NCI-H2107 treated with DMSO at 0.1 percent for 48 hours (cell line): ENCODE results near the gene WASF3.
"Not testable (repeated sequence)": the region's sequence is repeated elsewhere in the genome, so short reads cannot be mapped to it uniquely, and the experiment has no call there.

Experiments used
- DNase-seq: peaks from one replicate; lab custom pipeline; 2025; ENCODE audit not compliant: unreplicated experiment; lab: John Stamatoyannopoulos, UW

WASF3 gene

GRCh38 chr13:26709461-26709860, 152.0 kb downstream of the WASF3 start:
- DNase-seq: no peak

GRCh38 chr13:26710166-26710565, 152.7 kb downstream of the WASF3 start:
- DNase-seq: no peak

- no peak for DNase-seq
Observed at GRCh38 chr13:26711211-26711610, 153.7 kb downstream of the WASF3 start.

GRCh38 chr13:26713341-26713740, 155.9 kb downstream of the WASF3 start:
- no peak for DNase-seq

- no peak for DNase-seq
Observed at GRCh38 chr13:26716984-26717383, 159.5 kb downstream of the WASF3 start.

- no peak for DNase-seq
Observed at GRCh38 chr13:26718146-26718545, 160.7 kb downstream of the WASF3 start.

- DNase-seq: no peak
Observed at GRCh38 chr13:26718872-26719271, 161.4 kb downstream of the WASF3 start.

GRCh38 chr13:26719356-26719945, 162.0 kb downstream of the WASF3 start:
- DNase-seq: peak; percentile 19

GRCh38 chr13:26721251-26722121, 164.0 kb downstream of the WASF3 start:
- DNase-seq: no peak

GRCh38 chr13:26722321-26722720, 164.8 kb downstream of the WASF3 start:
- no peak for DNase-seq

GRCh38 chr13:26723620-26724019, 166.1 kb downstream of the WASF3 start:
- DNase-seq: not testable (repeated sequence)

GRCh38 chr13:26726684-26727083, 169.2 kb downstream of the WASF3 start:
- no peak for DNase-seq

- DNase-seq: no peak
Observed at GRCh38 chr13:26727122-26727521, 169.6 kb downstream of the WASF3 start.

- DNase-seq: no peak
Observed at GRCh38 chr13:26727633-26728032, 170.2 kb downstream of the WASF3 start.

- no peak for DNase-seq
Observed at GRCh38 chr13:26735677-26736076, 178.2 kb downstream of the WASF3 start.
